Fibroblast of gingiva (primary cell): ENCODE data around the gene PSMF1.

Source experiments
- DNase-seq: peaks from one replicate; pipeline ENCODE4 v3.0.0-alpha.2; 2011; ENCODE audit warnings: low read depth

The PSMF1 gene

DNA sequence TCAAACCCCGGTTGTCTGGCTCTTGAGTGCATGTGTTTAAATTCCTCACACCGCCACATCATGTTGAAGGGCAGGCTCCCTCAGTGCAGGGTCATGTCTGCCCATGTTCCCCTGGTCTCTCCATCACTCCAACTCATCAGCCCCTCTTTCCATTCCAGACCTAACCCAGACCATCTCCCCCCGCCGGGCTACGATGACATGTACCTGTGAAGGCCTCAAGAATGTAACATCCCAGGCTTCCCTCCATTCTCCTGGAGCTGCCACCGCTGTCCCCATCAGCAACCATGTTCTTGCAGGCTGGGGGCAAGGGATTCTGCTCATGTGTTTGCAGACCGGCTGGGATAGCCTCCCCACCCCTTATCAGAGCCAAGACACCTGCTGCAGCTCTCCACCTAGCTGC lies 46.5 kb downstream of the PSMF1 start:
- DNase-seq, result no peak

DNA sequence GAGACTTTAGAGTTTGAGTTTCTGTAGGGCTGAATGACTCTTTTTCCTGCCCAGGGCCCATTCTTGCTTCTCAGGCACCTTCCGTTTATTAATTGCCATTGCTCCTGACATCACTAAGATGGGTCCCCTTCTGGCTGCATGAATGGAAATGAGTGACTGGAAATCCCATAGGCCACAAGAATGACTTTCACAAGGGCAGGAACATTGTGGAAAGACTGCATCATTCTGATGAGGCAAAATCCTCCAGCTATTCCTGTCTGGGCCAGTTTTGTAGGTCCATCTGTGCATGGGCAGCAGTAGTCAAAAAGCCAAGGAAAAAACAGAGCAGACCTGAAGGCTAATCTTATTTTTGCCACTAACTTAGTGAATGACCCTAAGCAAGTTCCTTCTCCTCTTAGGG lies 47.1 kb downstream of the PSMF1 start:
- no peak for DNase-seq

GRCh38 chr20:1165941-1166340 lies 47.5 kb downstream of the PSMF1 start:
- DNase-seq, result no peak

DNA sequence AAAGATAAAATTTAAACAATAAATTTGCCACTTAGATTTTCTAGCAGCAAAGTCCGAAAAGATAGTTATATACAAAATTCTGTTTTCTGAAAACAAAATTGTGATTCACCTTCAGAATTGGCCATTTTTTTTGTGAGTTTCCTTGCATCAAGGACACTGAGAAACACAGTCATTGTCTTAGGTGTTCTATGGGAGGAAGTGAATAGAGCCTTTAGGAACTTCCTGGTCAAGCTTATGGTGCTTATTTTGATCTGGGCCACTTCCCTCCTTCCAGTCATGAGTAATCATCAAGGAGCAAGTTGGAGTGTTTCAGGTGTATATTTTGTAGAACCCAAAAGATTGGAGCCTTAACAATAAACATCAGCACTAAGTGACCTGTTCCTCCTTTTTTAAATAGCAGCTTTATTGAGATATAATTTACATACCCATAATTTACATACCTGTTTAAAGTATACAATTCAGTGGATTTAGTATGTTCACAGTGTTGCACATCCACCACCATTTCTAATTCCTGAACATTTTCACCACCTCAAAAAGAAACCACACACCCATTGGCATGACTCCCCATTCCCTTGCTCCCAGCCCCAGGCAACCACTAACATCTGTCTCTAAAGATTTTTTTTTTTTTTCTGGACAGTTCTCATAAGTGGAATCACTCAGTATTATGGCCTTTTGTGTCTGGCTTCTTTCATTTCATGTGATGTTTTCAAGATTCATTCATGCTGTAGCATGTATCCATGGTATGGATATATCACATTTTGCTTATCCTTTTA lies 48.7 kb downstream of the PSMF1 start:
- DNase-seq, result no peak

- no peak for DNase-seq
These were observed 50.8 kb downstream of the PSMF1 start for GRCh38 chr20:1169224-1169623.

GRCh38 chr20:1171461-1172093 lies 53.2 kb downstream of the PSMF1 start:
- peak; percentile 14 for DNase-seq

- no peak for DNase-seq
These were observed 55.3 kb downstream of the PSMF1 start for GRCh38 chr20:1173698-1174097.

- DNase-seq, result no peak
These were observed 56.4 kb downstream of the PSMF1 start for GRCh38 chr20:1174787-1175186.

- no peak for DNase-seq
These were observed 59.3 kb downstream of the PSMF1 start for GRCh38 chr20:1177680-1178079.

- DNase-seq, result no peak
These were observed 59.7 kb downstream of the PSMF1 start for GRCh38 chr20:1178103-1178502.

- no peak for DNase-seq
These were observed 60.2 kb downstream of the PSMF1 start for GRCh38 chr20:1178623-1179022.

DNA sequence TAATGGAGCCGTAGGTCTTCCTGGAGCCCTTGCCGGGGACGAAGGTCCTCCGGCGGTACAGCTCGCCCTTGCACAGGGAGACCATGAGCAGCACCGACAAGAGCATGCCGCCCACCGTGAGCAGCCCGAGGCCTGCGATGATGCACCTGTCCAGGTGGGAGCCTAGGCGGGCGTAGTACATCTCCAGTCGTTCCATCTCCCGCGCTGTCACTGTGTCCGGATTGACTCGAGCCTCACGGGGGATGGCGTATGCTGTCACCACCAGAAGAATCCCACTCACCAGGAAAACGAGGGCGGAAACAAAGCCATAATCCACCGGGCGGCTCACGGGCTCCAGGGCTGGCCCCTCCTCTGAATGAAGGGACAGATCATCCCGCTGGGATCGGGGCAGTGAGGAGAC lies 62.5 kb downstream of the PSMF1 start:
- no peak for DNase-seq

GRCh38 chr20:1182106-1182505 lies 63.7 kb downstream of the PSMF1 start:
- DNase-seq, result no peak

DNA sequence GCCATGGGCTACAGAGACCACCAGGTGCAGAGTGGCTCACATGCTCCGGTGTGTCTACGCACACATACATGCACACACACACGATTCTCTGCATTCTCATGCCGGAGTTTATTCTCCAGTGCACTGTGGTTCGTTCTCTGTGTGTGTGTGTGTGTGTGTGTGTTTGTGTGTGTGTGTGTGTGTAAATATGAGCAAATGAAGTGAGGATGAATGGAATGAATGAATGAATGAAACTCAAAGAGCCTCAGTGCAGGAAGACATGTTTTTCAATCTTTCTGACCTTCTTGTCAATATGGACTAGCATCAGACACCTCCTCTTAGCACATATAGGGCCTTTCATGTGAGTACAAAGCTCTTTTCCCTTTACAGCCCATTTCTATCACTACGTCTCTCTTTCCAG lies 64.8 kb downstream of the PSMF1 start:
- DNase-seq, result no peak

DNA sequence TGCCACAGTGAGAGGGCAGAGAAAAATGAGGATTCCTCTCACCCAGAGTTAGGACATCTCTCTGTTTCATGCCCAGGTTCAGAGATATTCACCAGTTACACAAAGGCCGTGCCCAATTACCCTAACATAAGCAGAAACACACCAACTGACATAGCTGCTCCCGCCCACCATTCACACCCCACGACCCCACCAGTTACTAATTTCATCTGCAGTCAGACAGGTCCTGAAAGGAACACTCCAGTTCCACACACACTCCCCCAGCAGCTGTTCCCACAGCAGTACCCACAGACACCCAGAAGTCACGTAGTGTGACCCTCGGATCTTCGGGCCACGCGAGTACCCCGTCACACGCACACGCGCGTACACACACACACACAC lies 65.8 kb downstream of the PSMF1 start:
- no peak for DNase-seq

GRCh38 chr20:1184638-1185315 lies 66.4 kb downstream of the PSMF1 start, which contains the start of gene TMEM74B:
TSS of gene TMEM74B (minus strand) at chr20:1184981. CDS start at chr20:1183801, 1,180 bp downstream.
- no peak for DNase-seq

DNA sequence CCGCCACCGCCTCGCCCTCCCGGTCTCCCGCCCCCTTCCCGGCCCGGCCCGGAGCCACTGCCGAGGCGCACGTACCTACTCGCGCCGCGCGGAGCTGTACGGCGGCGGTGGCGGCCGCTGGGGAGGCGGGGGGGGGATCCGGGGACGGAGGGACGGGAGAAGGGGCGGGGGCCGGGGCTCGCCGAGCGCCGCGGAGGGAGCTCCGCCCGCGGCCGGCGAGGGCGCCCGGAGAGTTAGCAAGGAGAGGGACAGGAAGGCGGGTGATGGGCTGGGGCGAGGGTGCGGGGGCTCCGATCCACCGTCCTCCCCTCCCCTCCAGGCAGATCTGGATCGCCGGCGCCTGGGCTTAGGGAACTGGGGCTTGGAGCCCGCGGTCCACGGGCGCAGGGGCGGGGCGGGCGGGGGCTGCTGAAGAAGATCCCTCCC lies 66.9 kb downstream of the PSMF1 start:
- no peak for DNase-seq

DNA sequence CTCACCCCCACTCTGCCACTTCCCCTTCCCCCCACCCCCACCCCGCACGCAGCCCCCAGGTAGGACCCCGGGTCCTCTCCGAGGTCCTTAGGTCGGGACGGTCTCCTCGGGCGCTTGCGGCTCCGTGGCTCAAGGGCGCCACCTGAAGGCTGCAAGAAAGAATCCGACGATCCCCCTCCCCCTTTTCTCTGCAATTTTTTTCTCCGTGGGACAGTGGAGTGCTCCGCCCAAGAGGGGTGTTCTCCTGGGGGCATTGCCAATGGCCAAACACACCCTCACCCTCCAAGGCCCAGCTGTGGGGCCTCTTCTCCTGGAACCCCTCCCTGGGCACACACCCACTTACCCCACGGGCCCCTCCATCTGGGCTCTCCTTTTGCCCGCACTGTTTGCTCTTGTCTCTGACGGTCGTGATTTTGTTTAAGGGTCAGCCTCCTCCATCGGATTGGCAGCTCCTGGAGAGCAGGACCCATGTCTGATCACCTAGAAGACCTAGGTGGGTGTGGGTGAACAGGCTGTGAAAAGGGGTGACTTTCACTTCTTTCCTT lies 67.5 kb downstream of the PSMF1 start:
- peak; percentile 25 for DNase-seq

DNA sequence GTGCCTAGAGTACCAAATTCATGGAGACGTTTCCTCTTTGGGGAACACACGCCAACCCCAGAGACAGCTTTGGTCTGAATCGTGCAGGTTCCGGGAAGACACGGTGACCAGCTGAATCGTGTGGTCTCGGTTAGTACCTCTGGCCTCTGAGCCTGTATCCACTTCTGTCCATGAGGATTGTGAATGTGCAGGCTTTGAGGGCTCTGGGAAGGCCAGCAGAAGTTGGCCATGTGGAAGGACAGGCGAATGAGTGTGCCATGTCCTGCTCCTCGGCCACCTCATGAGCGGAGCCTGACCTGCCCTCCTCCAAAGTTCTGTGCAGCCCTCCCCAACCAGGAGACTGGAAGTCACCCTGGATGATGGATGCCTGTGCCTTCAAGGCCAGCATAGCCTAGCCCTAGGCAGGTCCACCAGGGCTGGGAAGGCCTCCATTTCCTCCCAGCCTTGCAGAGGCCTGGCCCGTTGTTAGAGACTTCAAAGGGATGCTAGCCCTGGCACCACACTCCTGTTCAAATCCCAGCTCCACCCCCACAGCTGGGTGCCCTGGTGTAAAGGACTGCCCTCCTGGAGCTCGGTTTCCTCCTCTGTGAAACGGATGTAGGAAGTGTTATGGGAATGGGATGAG lies 68.1 kb downstream of the PSMF1 start:
- DNase-seq, result no peak

- no peak for DNase-seq
These were observed 69.3 kb downstream of the PSMF1 start for GRCh38 chr20:1187605-1188171.

DNA sequence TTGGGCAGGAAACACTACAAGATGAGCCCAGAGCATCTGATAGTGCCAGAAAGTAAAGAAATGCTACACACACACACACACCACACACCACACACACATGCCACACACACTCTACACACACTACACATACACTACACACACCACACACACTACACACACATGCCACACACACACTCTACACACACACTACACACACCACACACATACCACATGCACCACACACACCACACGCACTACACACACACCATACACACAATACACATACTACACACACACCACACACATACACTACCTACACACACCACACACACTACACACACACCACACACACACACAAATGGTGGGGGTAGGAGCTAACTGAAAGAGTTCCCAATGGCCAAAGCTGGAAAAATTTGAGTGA lies 69.9 kb downstream of the PSMF1 start:
- no peak for DNase-seq

DNA sequence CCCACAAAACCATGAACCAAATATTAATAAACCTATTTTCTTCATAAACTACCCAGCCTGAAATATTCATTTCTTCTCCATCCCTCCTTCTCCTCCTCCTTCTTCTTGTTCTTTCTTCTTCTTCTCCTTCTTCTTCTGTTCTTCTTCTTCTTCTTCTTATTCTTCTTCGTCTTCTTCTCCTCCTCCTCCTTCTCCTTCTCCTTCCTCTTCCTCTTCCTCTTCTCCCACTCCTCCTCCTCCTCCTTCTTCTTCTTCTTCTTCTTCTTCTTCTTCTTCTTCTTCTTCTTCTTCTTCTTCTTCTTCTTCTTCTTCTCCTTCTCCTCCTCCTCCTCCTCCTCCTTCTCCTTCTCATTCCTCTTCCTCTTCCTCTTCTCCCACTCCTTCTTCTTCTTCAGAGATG lies 71.4 kb downstream of the PSMF1 start:
- DNase-seq, result no peak
